GM21360 (cell line): ENCODE measurements around the gene RTEL1.
"Not testable (repeated sequence)": the region's sequence is repeated elsewhere in the genome, so short reads cannot be mapped to it uniquely, and the experiment has no call there.

Source experiments
- ATAC-seq: cut with Tn5 transposase; IDR thresholded peaks from one replicate; pipeline ENCODE4 v1.9.1; 2021; ENCODE audit warnings: mild to moderate bottlenecking, moderate library complexity; ENCODE audit not compliant: unreplicated experiment

The RTEL1 gene

DNA sequence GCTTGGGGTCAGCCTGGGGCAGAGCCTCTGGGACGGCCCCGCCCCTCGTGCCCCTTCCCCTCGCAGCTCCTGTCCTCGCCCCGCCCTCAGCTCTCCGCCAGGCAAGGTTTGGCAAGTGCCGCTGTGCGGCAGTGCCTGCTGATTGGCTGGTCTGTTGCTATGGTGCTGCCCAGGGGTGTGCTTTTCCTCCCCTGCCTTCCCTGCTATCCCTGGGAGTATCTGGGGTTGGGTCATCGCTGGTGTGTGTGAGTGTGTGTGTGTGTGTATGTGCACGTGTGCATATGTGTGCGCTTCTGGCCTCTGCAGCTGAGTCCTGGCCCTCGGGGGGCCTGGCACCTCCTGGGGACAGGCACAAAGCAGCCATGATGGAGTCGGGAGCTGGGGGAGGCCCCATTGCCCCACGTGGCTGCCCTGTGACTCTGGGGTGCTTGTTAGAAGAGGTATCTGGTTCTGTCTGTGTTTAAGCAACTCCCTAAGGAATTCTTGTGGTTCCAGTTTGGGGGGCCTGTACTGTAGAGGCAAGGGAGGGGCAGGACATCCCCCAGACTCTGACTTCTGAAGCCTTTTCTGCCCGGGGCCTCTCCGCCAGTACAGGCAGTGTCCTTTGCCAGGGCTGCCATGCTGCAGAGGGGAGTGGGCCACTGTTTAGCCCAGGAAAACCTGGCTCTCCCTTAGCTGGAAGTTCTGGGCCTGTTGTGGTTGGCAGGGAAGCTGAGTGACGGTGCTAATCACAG lies 6.9 kb downstream of the RTEL1 start:
- ATAC-seq = no peak

DNA sequence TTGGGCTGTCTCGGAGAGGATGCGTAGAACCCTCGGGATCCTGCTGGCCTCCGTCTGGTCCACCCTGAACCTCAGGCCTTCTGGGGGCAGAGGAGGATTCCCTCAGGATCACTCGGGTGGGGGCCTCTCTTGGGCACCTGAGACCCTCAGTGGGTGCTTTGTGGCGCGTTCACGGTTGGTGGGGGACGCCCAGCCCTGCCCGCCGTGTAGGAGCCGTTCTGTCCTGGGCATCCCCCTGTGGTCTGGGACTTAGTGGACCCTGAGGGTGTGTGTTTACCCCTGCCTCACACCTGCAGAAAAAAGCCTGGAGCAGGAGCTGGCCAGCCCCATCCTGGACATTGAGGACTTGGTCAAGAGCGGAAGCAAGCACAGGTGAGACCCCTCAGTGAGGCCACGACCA lies 7.6 kb downstream of the RTEL1 start:
- ATAC-seq = no peak

- ATAC-seq = no peak
Measured at GRCh38 chr20:63667858-63668257, 9.7 kb downstream of the RTEL1 start.

GRCh38 chr20:63668351-63668750 lies 10.2 kb downstream of the RTEL1 start:
- ATAC-seq = no peak

GRCh38 chr20:63671695-63672094 lies 13.6 kb downstream of the RTEL1 start:
- not testable (repeated sequence) for ATAC-seq

DNA sequence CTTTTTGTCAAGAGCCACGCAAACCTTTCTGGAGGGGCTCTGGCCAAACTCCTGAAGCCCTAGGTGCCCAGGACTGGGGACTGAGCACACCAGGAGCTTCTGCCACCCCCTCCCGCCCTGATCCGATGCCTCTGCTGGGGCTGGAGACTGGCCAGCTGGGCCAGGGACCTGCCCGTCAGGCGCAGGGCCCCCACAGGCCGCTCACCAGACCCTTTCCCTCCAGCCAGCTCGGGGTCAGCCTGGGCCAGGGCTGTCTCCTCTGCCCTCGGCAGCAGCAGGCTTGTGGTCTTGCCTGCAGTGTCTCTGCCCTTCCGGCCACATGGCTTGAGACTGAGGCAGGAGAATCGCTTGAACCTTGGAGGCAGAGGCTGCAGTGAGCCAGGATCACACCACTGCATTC lies 14.6 kb downstream of the RTEL1 start:
- ATAC-seq = no peak

DNA sequence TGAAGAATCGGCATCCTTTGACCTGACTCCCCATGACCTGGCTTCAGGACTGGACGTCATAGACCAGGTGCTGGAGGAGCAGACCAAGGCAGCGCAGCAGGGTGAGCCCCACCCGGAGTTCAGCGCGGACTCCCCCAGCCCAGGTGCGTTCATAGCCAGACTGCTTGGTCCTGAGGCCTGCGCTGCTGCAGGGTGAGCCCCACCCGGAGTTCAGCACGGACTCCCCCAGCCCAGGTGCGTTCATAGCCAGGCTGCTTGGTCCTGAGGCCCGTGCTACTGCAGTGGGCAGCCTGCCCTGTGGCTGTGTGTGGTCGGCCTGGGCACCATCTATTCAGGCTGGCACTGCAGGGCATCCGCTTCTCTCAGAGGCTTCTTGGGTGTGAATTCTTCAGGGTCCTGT lies 15.8 kb downstream of the RTEL1 start:
- no peak for ATAC-seq

- ATAC-seq = no peak
Measured at GRCh38 chr20:63675681-63676368, 17.7 kb downstream of the RTEL1 start.

DNA sequence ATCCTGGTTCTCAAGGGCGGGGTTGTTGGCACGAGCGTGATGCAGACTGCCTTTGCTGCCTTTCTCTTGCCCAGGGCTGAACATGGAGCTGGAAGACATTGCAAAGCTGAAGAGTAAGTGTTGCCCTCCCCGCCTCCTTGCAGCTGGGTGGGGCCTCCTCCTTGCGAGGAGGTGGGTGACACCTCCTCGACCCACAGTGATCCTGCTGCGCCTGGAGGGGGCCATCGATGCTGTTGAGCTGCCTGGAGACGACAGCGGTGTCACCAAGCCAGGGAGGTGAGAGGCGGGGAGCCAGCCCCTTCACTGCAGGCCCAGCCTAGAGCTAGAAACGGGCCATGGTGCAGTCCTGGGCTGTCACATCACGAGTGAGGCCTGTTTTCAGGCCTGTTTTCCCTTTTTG lies 20.0 kb downstream of the RTEL1 start:
- no peak for ATAC-seq

DNA sequence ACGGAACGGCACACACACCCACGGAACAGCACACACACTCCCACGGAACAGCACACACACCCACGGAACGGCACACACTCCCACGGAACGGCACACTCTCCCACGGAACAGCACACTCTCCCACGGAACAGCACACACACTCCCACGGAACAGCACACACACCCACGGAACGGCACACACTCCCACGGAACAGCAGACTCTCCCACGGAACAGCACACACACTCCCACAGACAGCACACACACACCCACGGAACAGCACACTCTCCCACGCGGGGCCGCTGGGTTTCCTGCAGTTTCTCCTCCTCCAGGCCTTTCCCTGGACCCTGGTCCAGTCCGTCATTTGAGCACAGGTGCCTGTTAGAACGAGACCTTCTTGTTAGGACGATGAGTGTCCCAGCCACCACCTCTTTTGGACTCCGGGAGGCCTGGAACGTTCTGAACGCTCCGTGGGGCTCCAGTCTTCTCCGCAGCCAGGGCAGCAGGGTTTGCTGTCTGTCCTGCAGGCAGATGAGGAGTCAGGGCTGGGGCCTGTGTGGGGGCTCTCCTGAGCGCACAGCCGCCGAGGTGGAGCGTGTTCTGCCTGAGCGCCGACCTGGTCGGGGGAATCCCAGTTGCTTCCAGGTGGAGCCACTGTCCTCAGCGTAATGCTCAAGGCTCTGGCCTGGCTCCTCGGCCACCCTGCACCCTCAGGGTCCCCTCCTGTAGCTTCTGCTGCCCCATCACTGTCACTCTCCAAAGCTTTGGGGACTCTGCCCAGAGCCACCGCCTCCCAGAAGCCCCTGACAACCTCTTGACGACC lies 20.8 kb downstream of the RTEL1 start:
- ATAC-seq = no peak

GRCh38 chr20:63679799-63680305 lies 21.7 kb downstream of the RTEL1 start:
- no peak for ATAC-seq

DNA sequence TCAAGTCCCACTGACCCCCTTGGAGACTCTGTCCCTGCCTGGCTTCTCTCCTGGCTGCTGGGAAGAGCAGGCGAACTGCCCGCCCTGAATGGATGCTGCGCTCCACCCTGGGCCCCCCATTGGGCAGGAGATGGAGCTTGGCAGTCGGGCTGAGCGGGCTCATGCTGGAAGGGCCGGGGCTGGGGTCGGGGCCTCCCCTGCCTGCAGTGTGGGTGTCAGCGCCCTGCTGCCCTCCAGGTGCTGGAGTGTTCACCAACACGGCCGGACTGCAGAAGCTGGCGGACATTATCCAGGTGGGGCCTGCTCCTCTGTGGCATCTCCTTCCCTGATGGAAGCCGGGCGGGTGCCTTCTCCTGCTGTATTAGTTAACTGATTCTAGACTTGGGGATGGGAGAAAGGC lies 22.3 kb downstream of the RTEL1 start:
- no peak for ATAC-seq

- ATAC-seq = no peak
Measured at GRCh38 chr20:63680857-63681608, 22.9 kb downstream of the RTEL1 start.

GRCh38 chr20:63681609-63682142 lies 23.6 kb downstream of the RTEL1 start:
- ATAC-seq = no peak

GRCh38 chr20:63682384-63683139 lies 24.4 kb downstream of the RTEL1 start:
- ATAC-seq = no peak

GRCh38 chr20:63685269-63686026 lies 27.3 kb downstream of the RTEL1 start:
- ATAC-seq = no peak

DNA sequence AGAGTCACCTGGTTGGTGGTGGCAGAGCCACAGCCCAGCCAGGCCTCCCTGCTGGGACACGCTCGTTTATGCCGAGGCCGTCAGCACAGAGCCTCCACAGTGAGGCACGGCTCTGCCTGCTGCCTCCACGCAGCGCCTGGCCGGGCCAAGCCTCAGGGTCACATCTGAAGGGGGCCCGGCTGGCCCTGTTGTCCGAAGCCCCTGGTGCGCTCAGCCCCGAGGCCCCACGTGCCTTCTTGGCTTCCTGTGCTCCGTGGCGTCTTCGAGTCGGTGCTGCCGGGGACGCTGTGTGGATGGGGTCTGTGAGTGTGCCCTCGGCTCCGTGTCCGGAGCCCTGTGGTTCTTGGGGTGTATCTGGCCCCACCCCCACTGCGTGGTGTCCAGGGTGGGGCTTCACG lies 28.0 kb downstream of the RTEL1 start:
- ATAC-seq = no peak

GRCh38 chr20:63686492-63687321 lies 28.6 kb downstream of the RTEL1 start:
- no peak for ATAC-seq
